Activated naive CD4-positive, alpha-beta T cell treated with anti-CD3 and anti-CD28 coated beads, Interleukin-2, amount 50 U/mL, for 24 hours (primary cell): ENCODE data around the gene TCOF1.

Experiments
- H3K27ac Mint-ChIP-seq: one replicate; pipeline ENCODE4 v1.8.0; 2021; ENCODE audit warnings: mild to moderate bottlenecking, mixed read lengths
- H3K27me3 Mint-ChIP-seq: one replicate; pipeline ENCODE4 v1.8.0; 2021; ENCODE audit warnings: mixed read lengths
- H3K36me3 Mint-ChIP-seq: one replicate; pipeline ENCODE4 v1.8.0; 2021; ENCODE audit warnings: mixed read lengths
- H3K4me1 Mint-ChIP-seq: one replicate; pipeline ENCODE4 v1.8.0; 2021; ENCODE audit warnings: mixed read lengths
- H3K4me3 Mint-ChIP-seq: one replicate; pipeline ENCODE4 v1.8.0; 2021; ENCODE audit warnings: mild to moderate bottlenecking, mixed read lengths
- H3K9me3 Mint-ChIP-seq: one replicate; pipeline ENCODE4 v1.8.0; 2021; ENCODE audit warnings: mixed read lengths

The TCOF1 gene, protein sequence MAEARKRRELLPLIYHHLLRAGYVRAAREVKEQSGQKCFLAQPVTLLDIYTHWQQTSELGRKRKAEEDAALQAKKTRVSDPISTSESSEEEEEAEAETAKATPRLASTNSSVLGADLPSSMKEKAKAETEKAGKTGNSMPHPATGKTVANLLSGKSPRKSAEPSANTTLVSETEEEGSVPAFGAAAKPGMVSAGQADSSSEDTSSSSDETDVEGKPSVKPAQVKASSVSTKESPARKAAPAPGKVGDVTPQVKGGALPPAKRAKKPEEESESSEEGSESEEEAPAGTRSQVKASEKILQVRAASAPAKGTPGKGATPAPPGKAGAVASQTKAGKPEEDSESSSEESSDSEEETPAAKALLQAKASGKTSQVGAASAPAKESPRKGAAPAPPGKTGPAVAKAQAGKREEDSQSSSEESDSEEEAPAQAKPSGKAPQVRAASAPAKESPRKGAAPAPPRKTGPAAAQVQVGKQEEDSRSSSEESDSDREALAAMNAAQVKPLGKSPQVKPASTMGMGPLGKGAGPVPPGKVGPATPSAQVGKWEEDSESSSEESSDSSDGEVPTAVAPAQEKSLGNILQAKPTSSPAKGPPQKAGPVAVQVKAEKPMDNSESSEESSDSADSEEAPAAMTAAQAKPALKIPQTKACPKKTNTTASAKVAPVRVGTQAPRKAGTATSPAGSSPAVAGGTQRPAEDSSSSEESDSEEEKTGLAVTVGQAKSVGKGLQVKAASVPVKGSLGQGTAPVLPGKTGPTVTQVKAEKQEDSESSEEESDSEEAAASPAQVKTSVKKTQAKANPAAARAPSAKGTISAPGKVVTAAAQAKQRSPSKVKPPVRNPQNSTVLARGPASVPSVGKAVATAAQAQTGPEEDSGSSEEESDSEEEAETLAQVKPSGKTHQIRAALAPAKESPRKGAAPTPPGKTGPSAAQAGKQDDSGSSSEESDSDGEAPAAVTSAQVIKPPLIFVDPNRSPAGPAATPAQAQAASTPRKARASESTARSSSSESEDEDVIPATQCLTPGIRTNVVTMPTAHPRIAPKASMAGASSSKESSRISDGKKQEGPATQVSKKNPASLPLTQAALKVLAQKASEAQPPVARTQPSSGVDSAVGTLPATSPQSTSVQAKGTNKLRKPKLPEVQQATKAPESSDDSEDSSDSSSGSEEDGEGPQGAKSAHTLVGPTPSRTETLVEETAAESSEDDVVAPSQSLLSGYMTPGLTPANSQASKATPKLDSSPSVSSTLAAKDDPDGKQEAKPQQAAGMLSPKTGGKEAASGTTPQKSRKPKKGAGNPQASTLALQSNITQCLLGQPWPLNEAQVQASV (N-terminal part only)

DNA sequence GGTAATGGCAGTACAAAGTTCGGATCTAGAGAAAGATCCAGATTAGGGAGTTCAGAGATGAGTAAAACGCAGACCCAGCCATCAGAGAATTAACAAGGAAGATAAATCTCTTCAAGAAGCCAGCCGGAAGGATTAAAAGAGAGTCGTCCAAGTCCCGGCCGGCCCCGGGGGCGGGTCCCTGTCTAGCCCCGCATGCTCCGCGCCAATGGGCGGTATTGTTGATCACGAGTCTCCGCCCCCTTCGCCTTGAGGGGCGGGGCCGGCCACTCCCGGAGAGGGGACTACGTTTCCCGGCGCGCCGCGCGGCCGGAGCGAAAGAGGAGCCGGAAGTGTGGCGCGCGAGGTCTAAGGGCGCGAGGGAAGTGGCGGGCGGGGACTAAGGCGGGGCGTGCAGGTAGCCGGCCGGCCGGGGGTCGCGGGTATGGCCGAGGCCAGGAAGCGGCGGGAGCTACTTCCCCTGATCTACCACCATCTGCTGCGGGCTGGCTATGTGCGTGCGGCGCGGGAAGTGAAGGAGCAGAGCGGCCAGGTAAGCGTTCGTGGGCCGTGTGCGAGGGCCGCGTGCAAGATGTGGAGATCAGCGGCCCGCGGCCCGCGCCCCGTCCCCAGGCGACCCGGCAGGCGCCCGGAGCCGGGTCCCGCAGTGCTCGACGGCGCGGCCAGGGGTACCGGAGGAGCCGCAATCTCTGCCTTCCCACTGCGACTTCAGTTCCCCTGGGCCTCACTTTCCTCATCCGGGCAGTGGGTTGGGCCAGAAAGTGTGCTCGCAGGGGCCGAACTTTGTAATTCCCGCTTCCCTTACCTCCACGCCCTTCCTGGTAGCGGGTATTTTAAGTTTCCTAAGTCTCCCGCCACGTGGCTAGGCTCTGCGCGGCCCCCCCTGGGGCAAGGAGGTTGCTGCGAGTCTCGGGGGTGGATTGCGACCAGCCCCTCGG is at the start of gene TCOF1:
Gene TCOF1 (plus strand): TSS at position 372 of the 935 bp plus-strand sequence. CDS start 50 bp downstream, at position 422.
- H3K27ac Mint-ChIP-seq: peak within 1 kb of the TSS; percentile 89
- H3K4me3 Mint-ChIP-seq: peak within 1 kb of the TSS; percentile 92
- H3K36me3 Mint-ChIP-seq: peaks cover 14% of the 10 kb centered on the region
- no peaks in the 10 kb centered on the region for H3K9me3 Mint-ChIP-seq
- no peaks in the 10 kb centered on the region for H3K27me3 Mint-ChIP-seq
- peaks cover 43% of the 10 kb centered on the region for H3K4me1 Mint-ChIP-seq

DNA sequence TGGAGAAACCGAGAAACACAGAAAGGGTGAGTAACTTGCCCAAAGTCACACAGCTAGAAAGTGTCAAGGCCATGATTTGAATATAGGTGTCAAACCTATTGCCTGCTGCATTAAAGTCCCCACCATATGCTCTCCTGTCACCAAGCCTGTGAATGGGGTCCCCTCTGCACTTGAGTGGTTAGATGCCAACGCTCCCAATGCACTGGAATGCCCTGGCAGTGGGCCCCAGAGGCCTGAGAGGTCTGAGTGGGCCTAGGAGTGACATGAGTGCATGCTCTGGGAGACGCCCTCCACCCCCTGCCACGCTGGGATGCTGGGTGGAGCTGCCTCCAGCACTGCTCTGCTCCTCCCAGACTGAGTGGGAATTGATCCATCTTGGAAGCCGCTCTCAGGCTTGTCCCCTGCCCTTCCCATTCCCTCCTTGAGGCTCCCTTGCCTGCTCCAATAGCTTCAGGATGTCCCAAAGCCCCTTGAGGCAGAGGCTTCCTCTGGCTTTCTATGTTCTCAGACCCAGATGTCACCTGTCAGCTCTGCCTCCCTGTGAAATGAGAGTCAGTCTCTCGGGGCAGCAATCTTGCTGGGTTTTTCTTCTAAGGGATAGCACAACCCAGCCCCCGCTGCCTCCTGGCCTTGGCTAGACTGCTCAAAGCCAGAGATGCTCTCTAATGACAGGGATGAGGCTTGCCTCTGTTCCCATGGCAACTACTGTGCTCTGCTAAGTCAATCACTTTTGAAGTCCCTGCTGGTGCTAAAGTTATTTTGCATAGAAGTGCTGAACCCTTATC is 48.2 kb upstream of the TCOF1 start:
- Mint-ChIP-seq H3K4me1 (no peaks in the 10 kb centered on the region), H3K4me3 (no peak overlapping the region), H3K9me3 (no peaks in the 10 kb centered on the region), H3K27me3 (no peaks in the 10 kb centered on the region), H3K27ac (no peak overlapping the region), H3K36me3 (no peaks in the 10 kb centered on the region)

DNA sequence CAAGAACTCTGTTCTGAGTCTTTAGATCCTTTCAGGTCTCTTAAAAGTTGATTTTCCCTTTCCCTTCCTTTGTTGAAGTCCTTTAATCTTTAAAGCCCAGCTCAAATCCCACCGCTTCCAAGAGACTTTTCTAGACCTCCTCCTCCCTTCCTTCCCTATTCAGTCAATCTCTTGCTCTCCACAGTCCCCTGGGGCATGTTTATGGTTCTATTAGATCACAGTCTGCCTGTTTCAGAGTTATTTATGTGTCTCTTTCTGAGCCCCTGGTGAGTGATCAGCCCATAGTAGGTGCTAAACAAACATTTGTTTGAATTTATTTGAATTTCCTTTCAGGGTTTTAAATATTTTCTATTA is 47.6 kb upstream of the TCOF1 start:
- no peak overlapping the region for H3K27ac Mint-ChIP-seq
- no peaks in the 10 kb centered on the region for H3K36me3 Mint-ChIP-seq
- H3K9me3 Mint-ChIP-seq: no peaks in the 10 kb centered on the region

DNA sequence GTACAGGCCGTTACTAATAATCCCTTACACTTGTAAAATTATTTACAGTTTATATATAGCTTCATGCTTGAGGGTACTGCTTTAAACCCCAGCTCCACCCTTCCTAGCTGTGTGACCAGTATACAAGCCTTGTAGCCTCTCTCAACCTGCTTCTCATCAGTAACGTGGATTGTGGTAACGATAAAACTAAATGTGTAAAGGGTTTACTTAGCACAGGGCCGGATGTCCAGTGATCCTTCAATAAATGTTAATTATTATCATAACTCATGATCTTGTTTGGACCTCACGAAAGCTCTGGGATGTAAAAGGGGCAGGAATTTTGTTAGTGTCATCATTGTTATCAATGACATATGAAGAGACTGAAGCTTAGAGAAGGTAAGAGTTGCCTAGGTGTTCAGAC is 47.3 kb upstream of the TCOF1 start:
- H3K4me1 Mint-ChIP-seq: no peaks in the 10 kb centered on the region
- no peak overlapping the region for H3K4me3 Mint-ChIP-seq
- no peak overlapping the region for H3K27ac Mint-ChIP-seq
- no peaks in the 10 kb centered on the region for H3K27me3 Mint-ChIP-seq
- H3K9me3 Mint-ChIP-seq: no peaks in the 10 kb centered on the region
- H3K36me3 Mint-ChIP-seq: no peaks in the 10 kb centered on the region

More for the DNA sequence above, 47.6 kb upstream of the TCOF1 start:
- Mint-ChIP-seq H3K4me3 (no peak overlapping the region), H3K4me1 (no peaks in the 10 kb centered on the region), H3K27me3 (no peaks in the 10 kb centered on the region)

DNA sequence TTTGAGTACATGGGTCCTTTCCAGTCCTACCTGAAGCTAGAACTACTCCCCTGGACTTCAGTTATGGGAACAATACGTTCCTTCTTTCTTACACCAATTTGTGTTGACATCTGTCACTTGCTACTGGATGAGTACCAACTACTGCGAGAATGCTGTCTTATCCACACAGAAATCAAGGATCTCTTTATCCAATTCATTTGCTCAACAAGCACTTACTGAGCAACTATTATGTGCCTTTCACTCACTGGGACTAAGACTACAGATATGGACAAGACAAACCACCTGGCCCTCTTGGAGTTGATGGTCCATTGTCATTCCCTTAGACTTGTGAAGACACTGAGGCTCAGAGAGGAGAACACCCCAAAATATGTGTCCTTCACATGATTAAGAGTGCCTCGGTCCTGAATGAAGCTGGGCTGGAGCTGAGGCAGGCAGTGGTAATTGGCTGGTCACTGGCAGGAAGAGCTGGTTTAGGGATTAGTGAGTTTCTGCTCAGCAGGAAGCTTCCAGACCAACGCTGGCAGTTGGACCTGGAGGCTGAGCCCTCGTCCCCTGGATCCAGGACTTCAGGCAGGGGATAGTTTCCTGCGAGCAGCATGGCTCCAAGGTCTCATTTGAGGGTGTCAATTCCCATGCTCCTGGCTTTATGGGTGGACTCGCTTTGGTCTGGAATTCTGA is 46.3 kb upstream of the TCOF1 start:
- no peak overlapping the region for H3K4me3 Mint-ChIP-seq
- H3K9me3 Mint-ChIP-seq: no peaks in the 10 kb centered on the region
- H3K27ac Mint-ChIP-seq: no peak overlapping the region
- no peaks in the 10 kb centered on the region for H3K4me1 Mint-ChIP-seq
- H3K27me3 Mint-ChIP-seq: no peaks in the 10 kb centered on the region
- H3K36me3 Mint-ChIP-seq: no peaks in the 10 kb centered on the region

DNA sequence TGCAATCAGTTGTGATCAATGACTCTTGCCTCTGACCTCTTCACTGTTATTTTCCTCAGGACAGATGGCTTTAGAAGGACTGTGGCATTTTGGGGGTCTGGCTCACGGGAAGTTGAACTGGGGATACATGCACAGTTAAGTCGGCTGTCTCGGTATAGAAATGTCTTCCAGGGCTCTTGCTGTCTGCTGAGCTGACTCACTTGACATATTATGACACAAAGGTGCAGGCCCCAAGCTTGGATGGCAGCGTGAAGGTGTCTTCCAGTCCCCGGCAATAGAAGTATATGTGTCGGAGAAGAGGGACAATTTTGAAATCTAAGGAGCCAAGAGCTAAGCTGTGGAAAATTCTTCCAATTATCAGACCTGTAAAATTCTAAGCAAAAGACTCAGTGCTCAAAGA is 45.0 kb upstream of the TCOF1 start:
- no peaks in the 10 kb centered on the region for H3K9me3 Mint-ChIP-seq
- H3K27ac Mint-ChIP-seq: no peak overlapping the region
- no peaks in the 10 kb centered on the region for H3K4me1 Mint-ChIP-seq
- no peaks in the 10 kb centered on the region for H3K36me3 Mint-ChIP-seq
- no peaks in the 10 kb centered on the region for H3K27me3 Mint-ChIP-seq
- no peak overlapping the region for H3K4me3 Mint-ChIP-seq

DNA sequence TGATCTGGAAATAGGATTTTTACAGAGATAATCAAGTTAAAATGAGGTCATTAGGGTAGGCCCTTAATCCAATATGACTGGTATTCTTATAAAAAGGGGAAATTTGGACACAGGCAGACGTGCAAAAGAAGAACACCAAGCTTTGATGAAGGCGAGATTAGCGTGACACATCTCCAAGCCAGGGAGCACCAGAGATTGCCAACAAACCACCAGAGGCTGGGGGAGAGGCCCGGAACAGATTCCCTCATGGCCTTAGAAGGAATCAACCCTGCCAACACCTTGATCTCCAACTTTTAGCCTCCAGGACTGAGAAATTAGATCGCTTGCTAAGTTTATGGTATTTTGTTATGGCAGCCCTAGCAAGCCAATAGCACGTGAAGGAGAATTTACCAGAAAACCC is 44.0 kb upstream of the TCOF1 start:
- H3K4me1 Mint-ChIP-seq: no peaks in the 10 kb centered on the region
- no peaks in the 10 kb centered on the region for H3K36me3 Mint-ChIP-seq
- no peak overlapping the region for H3K4me3 Mint-ChIP-seq
- no peak overlapping the region for H3K27ac Mint-ChIP-seq
- H3K27me3 Mint-ChIP-seq: no peaks in the 10 kb centered on the region
- H3K9me3 Mint-ChIP-seq: no peaks in the 10 kb centered on the region

DNA sequence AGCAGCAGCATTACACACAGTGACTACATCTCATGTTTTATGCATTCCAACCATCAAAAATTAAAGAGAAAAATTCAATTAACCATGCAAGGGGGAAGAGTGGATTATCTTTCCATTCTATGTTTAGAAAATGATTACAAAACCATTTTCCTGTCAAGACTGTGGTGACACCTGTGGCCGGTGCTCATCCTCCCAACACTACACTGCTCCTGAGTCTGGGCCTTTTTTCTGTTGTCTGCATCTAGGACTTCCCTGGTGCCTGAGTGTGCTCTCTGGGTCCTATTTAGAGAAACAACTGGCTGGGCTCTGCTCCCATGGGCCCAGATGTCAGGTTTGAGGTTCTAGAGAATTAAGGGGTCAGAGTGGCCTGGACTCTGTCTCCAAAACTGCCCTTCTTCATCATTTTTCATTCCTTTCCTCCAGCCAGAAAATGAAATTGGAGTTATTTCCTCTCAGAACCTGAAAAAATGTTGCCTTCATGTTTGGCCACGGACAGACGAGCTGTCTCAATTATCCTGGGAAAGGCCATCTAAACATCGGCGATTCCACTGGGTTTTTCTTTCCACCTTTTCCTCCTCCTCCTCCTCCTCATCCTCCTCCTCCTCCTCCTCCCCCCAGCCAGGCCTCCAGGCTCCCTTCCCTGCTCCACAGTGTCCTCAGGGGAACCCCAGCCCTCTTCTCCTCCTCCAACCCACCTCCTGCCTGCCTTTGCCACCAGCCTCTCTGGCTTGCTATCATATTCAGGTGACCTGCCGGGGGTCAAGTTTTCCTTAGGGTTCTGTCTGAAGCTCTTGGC is 43.4 kb upstream of the TCOF1 start:
- H3K4me3 Mint-ChIP-seq: no peak overlapping the region
- no peaks in the 10 kb centered on the region for H3K4me1 Mint-ChIP-seq

DNA sequence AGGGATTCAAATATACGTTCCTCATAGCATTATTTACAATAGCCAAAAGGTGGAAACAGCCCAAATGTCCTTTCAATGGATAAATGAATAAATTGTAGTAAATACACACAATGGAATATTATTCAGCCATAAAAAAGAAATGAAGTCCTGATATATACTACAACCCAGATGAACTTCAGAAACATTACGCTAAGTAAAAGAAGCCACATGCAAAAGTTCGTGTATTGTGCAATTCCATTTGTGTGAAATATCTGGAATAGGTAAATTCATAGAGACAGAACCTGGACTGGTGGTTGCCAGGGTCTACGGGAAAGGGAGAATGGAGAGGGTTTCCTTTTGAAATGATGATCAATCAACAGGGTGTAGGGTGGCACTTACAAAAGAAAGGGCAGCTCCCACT is 42.3 kb upstream of the TCOF1 start:
- Mint-ChIP-seq H3K4me1 (no peaks in the 10 kb centered on the region), H3K4me3 (no peak overlapping the region), H3K27ac (no peak overlapping the region), H3K9me3 (no peaks in the 10 kb centered on the region), H3K27me3 (no peaks in the 10 kb centered on the region), H3K36me3 (no peaks in the 10 kb centered on the region)

More for the DNA sequence above, 43.4 kb upstream of the TCOF1 start:
- Mint-ChIP-seq H3K27ac (no peak overlapping the region), H3K27me3 (no peaks in the 10 kb centered on the region), H3K9me3 (no peaks in the 10 kb centered on the region), H3K36me3 (no peaks in the 10 kb centered on the region)

DNA sequence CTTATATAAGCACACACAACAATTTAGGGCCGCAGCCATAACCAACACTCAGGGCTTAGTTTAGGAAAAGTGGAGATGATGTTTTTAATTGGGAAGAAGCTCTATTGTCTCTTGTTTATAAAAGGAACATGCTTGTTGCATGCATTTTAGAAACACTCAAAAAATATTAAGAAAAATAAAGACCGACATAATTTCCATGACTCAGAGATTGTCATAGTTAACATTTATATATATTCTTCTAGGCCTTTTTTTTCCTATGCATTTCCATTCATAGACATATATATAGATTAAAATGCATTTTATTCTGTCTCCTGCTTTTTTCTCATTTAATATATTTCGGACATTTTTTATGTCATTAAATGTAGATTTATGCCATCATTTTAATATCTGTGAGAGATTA is 41.2 kb upstream of the TCOF1 start:
- no peaks in the 10 kb centered on the region for H3K4me1 Mint-ChIP-seq
- H3K27ac Mint-ChIP-seq: no peak overlapping the region
- H3K4me3 Mint-ChIP-seq: no peak overlapping the region
- no peaks in the 10 kb centered on the region for H3K9me3 Mint-ChIP-seq
- H3K27me3 Mint-ChIP-seq: no peaks in the 10 kb centered on the region
- H3K36me3 Mint-ChIP-seq: no peaks in the 10 kb centered on the region

DNA sequence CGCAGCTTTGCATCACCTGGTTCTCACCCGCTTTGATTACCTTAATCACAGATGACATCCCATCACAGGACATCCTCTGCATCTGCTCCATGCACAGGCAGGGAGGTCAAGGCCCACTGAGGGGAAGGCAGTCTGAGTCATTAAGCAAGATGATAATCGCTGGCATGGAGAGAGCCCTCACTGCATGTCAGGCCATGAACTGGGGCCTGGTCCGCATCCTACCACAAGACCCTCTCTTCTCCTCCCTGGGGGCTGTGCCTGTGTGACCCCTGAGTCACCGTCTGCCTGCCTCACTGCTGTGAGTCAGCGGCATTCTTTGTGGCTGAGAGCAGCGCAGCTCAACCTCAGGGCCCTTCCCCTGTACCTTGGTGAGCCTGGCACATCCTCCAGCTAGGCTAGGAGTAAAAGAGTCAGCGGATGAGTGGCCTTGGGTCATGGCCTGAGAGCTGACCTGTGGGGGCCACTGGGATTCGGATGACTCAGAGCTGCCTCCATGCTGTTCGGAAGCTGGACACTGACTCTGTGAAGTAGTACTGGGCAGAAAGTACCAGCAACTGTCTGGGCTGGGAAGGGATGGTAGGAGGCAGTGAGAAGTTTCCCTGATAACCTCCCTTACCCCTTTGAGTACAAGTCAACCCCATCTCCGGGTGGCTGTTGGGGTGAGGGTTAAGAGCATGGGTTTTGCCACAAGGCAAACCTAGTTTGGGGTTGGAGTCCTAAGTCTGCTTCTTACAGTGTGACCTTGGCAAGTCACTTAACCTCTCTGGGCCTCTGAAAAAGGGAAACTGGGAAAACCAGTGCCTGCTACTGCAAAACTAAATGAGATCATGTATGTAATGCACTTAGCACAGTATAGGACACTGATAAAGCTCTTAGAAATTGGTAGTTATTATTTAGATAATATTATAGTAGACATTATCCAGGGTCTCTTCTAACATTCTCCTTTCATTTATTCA is 40.2 kb upstream of the TCOF1 start:
- H3K27ac Mint-ChIP-seq: no peak overlapping the region
- H3K4me3 Mint-ChIP-seq: no peak overlapping the region
- no peaks in the 10 kb centered on the region for H3K36me3 Mint-ChIP-seq
- H3K9me3 Mint-ChIP-seq: no peaks in the 10 kb centered on the region
- no peaks in the 10 kb centered on the region for H3K4me1 Mint-ChIP-seq
- no peaks in the 10 kb centered on the region for H3K27me3 Mint-ChIP-seq
